ENCODE data around the gene MTCH1. TPM values are rescaled to one million over a fixed set of nuclear protein-coding genes. Genes with fewer than 3 reads are reported as not detected.

MTCH1 gene
- total RNA-seq, 1 donor from 2014 or later = 196 TPM

DNA sequence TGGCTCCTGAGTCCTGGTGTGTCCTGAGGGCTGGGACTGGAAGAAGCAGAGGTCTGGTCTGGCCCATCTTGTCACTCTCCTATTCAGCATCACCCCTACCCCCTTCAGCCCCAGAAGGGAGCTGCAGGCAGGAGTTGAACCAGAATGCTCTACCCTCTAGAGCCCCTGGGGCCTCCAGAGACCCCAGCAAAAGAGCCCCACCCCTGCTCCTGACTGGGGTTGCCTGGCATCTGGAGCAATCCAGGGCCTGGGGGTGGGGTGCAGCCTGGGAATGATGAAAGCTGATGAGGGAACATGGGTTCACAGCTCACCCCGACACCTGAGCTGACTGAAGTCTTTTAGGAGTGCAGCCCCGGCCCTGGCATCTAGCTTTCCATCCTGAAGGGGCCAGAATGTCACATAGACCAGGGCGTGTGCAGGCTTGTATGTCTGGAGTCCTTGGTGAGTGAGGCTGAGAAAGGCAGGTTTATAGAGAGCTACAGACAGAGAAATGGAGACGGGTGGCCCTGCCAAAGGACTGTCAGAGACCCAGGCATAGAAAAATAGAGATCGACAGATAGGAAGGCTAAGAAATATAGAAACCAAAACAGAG, 31.7 kb upstream of the MTCH1 start:
- no peak for DNase-seq (ENCODE audit: low read depth)

DNA sequence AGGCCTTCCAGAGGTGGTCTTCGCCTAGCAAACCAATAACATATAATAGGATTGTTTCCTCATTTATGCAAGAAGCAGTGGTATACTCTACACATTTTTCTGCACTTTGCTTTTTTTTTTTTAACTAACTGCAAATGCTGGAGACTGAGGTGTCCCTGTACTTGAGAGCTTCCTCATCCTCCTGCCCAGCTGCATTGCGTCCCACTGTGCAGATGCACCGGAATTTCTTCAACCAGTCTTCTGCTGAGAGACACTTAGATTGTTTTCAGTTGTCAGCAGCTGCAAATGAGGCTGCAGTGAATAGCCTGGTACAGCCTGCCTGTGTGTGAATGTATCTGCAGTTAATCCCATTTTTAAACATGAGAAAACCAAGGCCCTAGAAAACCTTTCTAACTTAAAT, 31.0 kb upstream of the MTCH1 start:
- no peak for DNase-seq (ENCODE audit: low read depth)

DNA sequence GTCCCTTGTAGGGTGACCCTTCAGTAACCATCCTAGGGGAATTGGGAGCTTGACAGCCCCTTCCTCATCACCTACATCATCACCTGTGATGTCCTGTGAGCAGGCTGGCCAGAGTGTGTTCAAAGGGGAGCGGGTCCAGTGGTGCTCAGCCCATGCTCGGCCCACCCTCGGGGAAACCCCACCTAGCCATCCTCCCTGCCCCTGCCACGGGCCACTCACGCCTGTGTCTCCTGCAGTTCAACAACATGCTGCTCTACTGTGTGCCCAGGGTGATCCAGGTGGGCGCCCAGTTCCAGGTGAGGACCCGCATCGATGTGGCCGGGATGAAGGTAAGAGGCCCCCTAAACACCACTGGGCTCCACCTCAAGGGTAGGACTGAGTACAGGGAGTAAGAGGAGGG, 29.5 kb upstream of the MTCH1 start:
- no peak for DNase-seq (ENCODE audit: low read depth)

DNA sequence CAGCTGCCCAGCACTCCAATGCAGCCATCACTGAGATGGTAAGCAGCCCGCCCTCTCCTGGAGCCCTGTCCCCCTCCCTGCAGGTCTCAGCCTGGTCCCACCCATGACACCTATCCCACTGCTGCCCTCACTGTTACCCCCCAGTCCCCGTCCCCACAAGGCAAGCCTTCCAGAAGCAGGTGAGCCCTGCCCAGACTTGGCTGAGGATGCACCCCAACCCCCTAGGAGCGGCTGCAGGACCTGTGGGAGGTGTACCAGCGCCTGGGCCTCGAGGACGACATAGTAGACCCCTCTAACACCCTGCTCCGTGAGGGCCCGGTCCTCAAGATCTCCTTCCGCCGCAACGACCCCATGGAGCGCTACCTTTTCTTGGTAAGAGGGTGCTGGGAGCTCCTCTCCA, 28.7 kb upstream of the MTCH1 start:
- DNase-seq (ENCODE audit: low read depth) = no peak

DNA sequence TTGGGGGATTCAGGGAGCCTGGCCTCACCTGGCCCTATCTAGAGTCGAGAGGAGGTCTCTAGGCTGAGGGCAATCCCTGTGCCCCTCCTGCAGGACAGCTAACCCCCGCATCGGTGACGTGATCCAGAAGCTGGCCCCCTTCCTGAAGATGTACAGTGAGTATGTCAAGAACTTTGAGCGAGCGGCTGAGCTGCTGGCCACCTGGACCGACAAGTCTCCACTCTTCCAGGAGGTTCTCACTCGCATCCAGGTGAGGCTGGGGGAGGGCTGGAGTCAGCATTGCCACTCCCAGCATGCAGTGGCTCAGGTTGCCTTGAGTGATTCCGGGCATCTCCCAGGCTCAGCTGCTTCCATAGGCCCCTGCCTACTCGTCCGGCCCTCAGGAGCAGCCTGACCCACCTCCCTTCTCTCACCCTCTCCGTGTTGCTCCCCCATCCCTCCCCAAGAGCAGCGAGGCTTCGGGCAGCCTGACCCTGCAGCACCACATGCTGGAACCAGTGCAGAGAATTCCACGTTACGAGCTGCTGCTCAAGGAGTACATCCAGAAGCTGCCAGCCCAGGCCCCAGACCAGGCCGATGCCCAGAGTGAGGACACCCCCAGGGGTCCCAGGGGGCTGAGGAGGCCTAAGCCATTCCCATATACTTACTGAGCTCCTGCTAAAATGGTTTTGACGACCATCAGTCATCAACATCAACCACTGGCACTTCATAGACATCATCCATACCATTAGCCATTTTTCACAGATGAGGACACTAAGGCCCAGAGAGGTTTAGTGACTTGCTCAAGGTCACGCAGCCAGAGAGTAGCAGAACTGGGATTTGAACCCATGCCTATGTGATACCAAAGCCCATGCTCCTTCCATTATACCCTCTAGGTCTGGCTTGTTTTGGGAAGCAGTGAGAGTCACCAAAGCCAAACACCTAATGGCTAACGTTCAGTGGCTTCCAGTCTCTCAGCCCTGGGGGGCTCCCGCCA, 27.8 kb upstream of the MTCH1 start:
- no peak for DNase-seq (ENCODE audit: low read depth)

DNA sequence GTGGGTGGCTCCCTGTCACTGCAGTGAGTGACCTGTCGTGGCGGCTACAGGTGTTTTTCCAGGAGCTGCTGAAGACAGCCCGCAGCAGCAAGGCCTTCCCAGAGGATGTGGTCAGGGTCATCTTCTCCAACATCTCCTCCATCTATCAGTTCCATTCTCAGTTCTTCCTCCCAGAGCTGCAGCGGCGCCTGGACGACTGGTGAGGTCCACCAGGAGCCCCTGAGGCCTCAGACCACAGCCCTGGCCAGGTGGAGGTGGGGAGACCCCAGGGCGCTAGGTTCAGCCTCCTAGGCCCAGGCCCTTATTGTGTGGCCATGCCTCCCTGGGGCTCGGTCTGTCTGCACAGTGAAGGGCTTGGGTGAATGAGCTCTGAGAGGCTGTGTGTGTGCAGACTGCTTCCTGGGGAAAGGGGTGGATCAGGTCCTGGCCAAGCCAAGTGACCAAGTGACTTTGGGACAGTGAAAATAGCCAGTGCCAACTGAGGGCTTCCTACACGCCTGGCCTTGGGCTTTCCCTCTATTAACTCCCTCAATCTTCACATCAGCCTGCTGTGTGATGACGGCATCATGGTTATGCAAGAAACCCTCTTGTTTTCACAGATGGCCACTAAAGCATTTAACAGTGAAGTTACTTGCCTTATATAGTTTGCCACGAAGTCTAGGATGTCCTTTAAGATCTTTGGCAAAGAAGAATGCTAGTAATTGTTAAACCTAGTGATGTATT, 25.8 kb upstream of the MTCH1 start:
- DNase-seq (ENCODE audit: low read depth) = peak; percentile 41

DNA sequence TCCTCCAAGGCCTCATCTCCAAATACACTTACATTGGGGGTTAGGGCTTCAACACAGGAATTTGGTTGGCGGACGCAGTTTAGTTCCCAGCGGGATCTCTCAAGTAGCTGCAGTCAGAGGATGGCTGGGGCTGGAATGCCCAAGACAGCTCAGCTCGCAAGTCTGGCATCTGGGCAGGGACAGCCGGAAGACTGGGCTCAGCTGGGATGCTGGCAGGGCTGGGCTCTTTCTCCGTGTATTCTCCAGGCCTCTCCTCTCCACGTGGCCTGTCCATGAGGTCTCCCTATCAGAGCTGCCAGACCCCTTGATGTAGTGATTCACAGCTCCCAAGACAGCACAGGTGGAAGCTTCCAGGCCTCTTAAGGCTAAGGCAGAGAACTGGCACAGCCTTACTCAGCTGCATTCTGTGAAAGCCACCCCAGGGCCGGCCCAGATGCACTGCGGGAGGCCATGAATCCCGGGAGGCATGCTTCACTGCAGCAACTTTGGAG, 24.5 kb upstream of the MTCH1 start:
- DNase-seq (ENCODE audit: low read depth) = no peak

DNA sequence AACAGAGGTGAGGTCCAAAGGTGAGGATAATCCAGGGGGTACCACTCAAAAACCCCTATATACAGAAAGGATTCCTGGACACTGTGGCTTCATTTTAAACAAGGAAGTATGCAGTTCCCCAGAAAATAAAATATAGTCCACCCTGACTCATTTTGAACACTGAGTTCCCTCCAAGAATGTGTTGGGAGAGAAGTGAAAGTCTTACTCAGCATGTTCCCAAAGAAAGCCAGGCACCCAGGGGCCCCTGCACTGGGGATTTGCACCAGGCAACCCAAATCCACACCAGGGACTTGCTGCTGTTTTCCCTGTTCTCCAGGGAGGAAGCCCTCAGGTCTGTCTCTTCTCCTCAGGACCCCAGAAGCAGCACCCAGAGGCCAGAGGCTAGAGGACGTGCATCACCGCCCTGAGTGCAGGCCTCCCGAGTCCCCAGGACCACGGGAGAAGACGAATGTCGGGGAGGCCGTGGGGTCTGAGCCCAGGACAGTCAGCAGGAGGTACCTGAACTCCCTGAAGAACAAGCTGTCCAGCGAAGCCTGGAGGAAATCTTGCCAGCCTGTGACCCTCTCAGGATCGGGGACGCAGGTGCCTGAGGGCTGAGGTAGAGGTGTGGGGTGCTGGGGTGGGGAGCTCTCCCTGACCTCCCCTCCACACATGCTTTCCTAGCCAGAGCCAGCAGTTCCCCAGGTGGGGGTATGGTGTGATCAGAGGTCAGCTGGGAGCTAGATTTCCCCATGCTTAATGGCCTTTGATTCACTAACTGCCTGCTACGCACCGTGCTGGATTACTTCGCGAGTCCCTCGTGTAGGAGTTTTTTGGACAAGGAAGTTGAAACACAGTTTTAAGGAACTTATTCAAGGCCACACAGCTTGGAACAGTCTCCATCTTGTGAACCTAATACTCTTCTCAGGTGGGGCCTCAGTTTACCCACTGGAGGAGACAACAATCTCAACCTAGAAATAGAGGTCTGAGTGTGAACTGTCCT, 22.8 kb upstream of the MTCH1 start:
- DNase-seq (ENCODE audit: low read depth) = no peak

DNA sequence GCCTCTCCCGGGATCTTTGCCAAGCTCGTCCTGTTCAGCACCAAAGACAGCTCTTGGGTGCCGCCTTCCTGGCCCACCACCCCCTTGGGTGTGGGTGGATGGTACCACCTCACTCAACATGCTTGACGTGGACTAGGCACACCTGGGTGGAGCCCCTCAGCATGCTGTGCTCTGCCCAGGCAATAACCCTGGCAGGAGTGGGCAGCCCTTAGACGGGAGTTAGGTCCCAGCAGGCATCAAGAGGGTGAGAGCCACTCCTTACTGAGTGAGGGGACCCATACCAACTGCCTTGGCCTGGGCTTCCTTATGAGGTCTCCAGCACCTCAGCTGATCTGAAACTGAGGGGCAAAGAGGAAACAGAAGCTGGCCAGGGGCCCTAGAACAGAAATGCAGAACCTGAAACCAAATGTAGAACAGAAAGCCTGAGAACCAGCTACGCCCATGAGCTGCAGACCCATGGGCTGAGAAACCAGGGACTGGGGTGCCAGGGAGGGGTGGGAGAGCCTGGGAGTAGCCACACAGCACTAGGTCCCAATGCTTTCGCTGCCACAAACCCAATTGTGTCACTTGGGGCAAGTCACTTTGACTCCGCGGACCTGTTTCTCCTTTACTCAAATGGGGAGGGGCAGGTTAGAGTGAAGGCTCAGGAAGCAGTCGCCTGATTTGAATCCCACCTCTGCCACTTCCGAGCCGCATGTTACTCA, 21.5 kb upstream of the MTCH1 start:
- DNase-seq (ENCODE audit: low read depth) = no peak

DNA sequence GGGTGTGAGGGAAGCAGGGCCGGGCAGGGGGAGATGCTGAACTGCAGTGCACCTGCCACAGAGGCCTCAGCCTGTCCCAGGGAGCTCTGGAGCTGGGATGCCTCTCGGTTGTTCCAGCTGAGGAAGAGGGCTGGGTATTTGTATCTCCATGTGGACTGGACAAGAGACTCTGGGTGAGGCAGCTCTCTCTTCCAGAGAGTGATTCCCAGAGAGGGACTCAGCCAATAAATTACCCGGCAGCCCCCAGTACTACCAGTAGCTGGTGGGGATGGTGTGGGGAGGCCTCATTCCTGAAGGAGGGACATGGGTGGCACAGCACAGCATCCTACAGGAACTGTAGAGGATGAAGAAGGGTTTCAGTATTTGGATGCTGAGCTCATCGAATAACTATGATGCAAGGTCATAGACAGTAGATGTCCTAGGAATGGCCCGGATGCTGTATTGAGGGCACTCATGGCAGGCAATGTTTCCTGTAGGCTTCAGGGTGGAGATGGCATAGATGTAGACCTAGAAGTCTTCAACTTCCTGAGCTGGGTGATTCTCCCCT, 20.9 kb upstream of the MTCH1 start:
- no peak for DNase-seq (ENCODE audit: low read depth)

DNA sequence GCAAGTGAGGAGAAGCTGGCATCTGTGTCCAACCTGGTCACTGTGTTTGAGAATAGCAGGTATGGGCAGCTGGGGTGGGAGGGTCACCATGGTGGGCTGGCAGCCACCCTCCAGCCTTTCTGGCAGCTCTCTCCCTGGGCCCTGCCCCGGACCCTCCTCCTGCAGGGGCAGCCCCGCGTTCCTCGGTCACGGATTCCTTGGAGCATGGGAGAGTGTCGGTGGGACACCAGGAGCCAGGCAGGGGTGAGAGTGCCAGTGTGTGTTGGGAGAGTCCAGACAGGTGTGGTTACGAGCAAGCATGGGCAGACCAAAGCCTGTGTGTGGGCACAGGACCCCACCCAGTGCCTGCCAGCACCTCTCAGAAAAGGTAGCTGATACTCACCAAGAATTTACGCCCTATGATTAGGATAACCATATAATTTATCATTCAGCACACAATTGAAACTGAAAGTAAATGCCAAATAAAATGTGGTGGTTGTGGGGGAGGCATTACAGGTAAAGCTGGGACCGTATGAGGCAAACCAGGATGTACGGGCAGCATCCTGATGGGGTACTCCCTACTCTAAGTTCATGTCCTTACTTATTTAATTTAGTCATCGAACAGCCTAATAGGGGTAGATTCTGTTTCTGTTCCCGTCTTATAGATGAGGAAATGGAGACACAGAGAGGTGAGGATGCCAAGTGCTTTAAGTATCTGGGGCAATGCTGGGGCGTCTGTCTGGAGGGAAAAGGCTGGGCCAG, 20.0 kb upstream of the MTCH1 start:
- no peak for DNase-seq (ENCODE audit: low read depth)

DNA sequence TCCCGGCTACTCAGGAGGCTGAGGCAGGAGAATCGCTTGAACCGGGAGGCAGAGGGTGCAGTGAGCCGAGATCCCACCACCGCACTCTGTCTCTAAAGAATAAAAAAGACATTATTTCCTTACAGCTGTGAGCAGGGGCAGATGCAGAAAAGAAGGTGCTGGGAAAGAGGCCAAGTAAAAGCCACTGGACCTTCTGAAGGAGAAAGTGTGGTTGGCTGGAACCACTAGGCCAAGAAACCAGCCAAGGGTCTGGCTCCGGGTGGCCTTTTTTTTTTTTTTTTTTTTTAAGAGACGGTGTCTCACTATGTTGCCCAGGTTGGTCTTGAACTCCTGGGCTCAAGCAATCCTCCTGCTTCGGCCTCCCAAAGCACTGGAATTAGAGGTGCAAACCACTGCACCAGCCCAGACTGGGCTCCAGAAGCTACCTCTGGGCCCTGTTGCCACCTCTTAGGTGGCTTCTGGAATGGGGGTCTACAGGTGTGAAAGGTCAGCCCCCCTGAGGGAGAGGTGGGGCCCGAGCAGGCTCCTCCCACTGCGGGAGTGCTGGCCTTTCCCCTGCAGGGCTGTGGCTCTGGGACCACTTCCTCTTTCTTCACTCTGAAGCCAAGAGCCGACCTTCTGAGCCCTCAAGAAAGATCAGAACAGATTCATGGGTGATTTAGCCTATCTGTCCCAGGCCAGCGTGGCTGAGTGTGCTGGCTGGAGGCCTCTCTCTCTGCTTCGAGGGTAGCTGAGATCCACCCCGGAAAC, 19.2 kb upstream of the MTCH1 start, which contains the start of gene FGD2:
Gene FGD2 (plus strand): TSS at position 595 of the 750 bp plus-strand sequence. CDS start 163 bp downstream, outside the sequence.
- DNase-seq (ENCODE audit: low read depth) = no peak

DNA sequence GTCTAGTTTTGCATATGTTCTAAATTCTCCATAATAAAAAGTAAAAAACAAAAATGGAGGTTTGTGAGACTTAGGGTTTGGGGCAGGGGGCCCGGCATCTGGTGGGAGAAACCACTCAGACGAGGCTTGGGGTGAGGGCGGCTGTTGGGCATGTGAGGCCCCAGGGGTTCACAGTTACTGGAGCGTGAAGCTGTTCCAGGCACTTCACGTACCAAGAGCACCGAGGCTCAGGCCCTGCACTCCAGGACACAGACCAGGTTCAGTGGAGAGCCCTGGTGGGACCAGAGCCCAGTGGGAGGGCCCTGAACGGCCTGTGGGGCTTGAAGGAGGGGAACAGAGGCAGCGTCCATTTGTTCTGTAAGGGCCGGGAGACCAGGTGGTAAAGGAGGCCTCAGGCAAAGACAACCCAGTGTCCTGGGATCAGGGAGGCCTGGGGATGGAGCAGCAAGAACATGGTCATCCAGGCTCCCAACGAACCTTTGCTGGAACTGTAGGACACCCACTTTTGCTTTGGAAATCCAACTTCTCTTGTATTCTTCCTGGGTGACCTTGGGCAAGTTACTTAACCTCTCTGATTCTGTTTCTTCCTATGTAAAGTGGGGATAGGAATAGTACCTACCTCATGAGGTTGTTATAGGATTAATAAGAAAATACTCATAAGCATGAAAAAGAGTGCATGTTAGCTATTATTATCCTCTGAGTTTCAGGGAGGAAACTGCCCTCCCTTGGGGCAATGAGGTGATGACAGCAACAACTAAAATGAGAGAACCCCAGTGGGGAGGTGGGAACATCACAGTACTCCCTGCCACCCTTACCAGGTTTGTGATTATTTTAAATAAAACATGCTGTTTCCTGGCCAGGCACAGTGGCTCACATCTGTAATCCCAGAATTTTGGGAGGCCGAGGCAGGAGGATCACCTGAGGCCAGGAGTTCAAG, 18.3 kb upstream of the MTCH1 start:
- peak; percentile 16 for DNase-seq (ENCODE audit: low read depth)

DNA sequence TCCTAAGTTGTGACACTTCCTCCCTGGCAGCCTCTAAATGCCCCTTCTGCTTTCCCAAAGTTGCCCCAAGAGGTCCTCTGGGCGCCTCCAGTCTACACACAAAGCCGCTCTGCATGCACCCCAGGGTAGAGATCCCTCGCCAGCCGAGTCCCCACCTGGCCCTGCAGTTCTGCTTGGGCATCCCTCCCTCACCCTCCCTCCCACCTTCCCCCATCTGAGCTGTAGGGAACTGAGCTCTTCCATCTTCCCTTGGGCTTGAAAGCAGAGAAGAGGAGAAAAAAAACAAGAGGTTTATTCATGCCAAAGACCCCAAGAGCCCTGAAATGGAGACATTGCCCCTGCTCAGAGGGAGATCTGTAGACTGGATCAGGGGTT, 13.7 kb upstream of the MTCH1 start:
- no peak for DNase-seq (ENCODE audit: low read depth)

DNA sequence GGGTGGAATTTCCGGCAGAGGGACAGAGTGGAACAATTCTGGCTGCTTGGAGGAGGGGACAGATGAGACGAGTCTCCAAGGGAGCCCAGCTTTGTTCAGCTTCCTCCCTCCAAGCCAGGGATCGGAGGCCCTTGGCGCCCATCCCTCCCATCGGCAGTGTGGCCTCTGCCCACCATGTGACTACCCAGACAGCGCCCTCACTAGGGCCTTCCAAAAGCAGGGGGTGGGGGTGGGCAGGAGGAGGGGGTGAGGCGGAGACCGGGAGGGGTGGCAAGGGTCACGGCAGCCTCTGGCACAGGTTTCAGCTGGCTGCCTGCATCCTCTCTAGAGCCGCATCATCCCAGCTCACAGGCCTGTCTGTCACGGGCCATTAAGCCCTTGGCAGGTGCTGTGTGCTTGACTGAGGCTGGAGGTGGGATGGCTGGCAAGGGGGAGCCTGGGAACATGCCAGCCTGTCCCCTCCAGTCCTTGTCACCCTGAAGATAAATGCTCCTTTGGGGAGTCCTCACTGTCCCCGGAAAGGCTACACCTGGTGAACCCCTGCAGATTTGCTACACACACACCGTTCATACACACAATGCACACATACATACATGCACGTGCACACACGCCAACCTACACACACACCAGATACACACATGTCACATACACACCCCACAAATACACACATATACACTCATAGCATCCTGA, 13.2 kb upstream of the MTCH1 start:
- peak; percentile 50 for DNase-seq (ENCODE audit: low read depth)

DNA sequence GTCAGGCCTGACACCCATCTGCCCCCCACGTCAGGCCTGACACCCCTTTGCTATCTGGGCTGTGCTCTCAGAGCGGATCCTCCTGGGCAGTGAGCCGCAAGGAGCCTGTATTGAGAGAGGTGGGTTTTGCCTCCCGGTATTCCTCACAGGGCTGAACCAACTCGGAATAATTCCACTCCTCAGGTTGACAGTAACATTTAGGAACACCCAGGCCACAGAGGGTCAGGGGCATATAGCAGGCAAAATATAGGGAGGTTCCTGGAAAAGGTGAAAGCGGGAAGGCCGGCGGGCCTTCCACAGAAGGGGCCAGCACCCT, 12.7 kb upstream of the MTCH1 start:
- no peak for DNase-seq (ENCODE audit: low read depth)

Measured in renal cortical epithelial cell (primary cell).